ENCODE results near the gene OR10A3.

The OR10A3 gene

DNA sequence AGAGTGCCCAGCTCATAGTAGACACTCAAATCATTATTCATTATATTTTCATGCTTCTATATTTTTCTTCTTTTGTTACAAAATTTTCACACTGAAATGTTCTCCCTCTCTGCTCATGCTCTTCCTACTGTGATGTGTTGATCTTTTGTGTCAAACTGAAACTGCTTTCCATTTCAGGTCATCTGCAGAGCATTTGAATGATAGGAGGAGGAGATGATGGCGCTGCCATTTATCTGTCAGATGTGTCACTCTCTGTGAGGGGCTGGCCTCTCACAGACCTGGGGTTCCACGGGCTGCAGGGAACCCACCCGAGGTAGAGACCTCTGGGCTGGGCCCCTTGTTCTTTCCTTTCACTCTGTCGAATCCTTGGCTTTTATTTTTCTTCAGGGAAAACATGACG lies 51.5 kb downstream of the OR10A3 start:
- Histone ChIP-seq H3K27me3 (ENCODE audit: control insufficient read depth, insufficient read depth, low read length) (no peaks in the 10 kb centered on the region), H3K36me3 (ENCODE audit: control insufficient read depth, insufficient read depth, low read length) (no peaks in the 10 kb centered on the region), H3K9ac (ENCODE audit: low read depth, low read length) (no peak overlapping the region), H3K9me3 (ENCODE audit: control insufficient read depth, insufficient read depth, low read length) (no peaks in the 10 kb centered on the region), H3K4me3 (ENCODE audit: low read depth, low read length) (no peak overlapping the region), H3K4me1 (ENCODE audit: control insufficient read depth, insufficient read depth, low read length) (no peaks in the 10 kb centered on the region)

All from iPS-15b (cell line).